Activated CD4-positive, alpha-beta T cell treated with anti-CD3 and anti-CD28 coated beads for 48 hours (primary cell): Measurements from ENCODE around the gene SDHA.
"Not testable (repeated sequence)": the region's sequence is repeated elsewhere in the genome, so short reads cannot be mapped to it uniquely, and the experiment has no call there.

Experiments used
- DNase-seq: peaks from one replicate; pipeline ENCODE4 v3.0.0-alpha.2; 2020

The SDHA gene

GRCh38 chr5:264338-264737 is 46.2 kb downstream of the SDHA start:
- DNase-seq: no peak

- peak; percentile 21 for DNase-seq
Measured at GRCh38 chr5:266311-267026, 48.3 kb downstream of the SDHA start.

GRCh38 chr5:267716-268115 is 49.6 kb downstream of the SDHA start:
- no peak for DNase-seq

GRCh38 chr5:270340-270739 is 52.2 kb downstream of the SDHA start:
- DNase-seq: no peak

GRCh38 chr5:271828-272167 is 53.7 kb downstream of the SDHA start:
- DNase-seq: not testable (repeated sequence)

GRCh38 chr5:273091-273490 is 55.0 kb downstream of the SDHA start:
- DNase-seq: not testable (repeated sequence)

- not testable (repeated sequence) for DNase-seq
Measured at GRCh38 chr5:273491-273890, 55.4 kb downstream of the SDHA start.

GRCh38 chr5:274346-274745 is 56.2 kb downstream of the SDHA start:
- DNase-seq: not testable (repeated sequence)

GRCh38 chr5:278646-279045 is 60.5 kb downstream of the SDHA start:
- DNase-seq: no peak

GRCh38 chr5:279051-279665 is 61.0 kb downstream of the SDHA start:
- not testable (repeated sequence) for DNase-seq

GRCh38 chr5:285991-286557 is 68.0 kb downstream of the SDHA start:
- DNase-seq: no peak

GRCh38 chr5:290200-290599 is 72.1 kb downstream of the SDHA start:
- not testable (repeated sequence) for DNase-seq

- DNase-seq: not testable (repeated sequence)
Measured at GRCh38 chr5:291345-291744, 73.2 kb downstream of the SDHA start.

- not testable (repeated sequence) for DNase-seq
Measured at GRCh38 chr5:294788-295187, 76.7 kb downstream of the SDHA start.

GRCh38 chr5:296207-296606 is 78.1 kb downstream of the SDHA start:
- not testable (repeated sequence) for DNase-seq

- DNase-seq: not testable (repeated sequence)
Measured at GRCh38 chr5:296954-297353, 78.8 kb downstream of the SDHA start.

- DNase-seq: not testable (repeated sequence)
Measured at GRCh38 chr5:297448-297847, 79.3 kb downstream of the SDHA start.

GRCh38 chr5:297991-298736 is 80.0 kb downstream of the SDHA start:
- not testable (repeated sequence) for DNase-seq

- no peak for DNase-seq
Measured at GRCh38 chr5:298737-299125, 80.6 kb downstream of the SDHA start.

- DNase-seq: not testable (repeated sequence)
Measured at GRCh38 chr5:299921-300320, 81.8 kb downstream of the SDHA start.

GRCh38 chr5:300691-301435 is 82.7 kb downstream of the SDHA start:
- DNase-seq: not testable (repeated sequence)

- DNase-seq: not testable (repeated sequence)
Measured at GRCh38 chr5:302416-302815, 84.3 kb downstream of the SDHA start.

GRCh38 chr5:302966-303365 is 84.8 kb downstream of the SDHA start:
- DNase-seq: no peak
